CD4-positive, alpha-beta T cell (primary cell): ENCODE results near the gene IQCM. TPM values are rescaled to one million over a fixed set of nuclear protein-coding genes. Genes with fewer than 3 reads are reported as not detected.

Experiments
- ATAC-seq: fragments of 200-7000 bp; cut with Tn5 transposase; one replicate; pipeline ENCODE4 v1.10.0; 2022; ENCODE audit warnings: mild to moderate bottlenecking; ENCODE audit not compliant: poor library complexity
- CTCF ChIA-PET: fragments of 350-600 bp; sonication (Branson Sonifier 250); formaldehyde crosslinking; loops from one replicate; lab custom pipeline; 2021; ENCODE audit warnings: antibody characterized with exemption, inconsistent platforms; lab: Charles Lee
- POLR2A ChIA-PET: fragments of 350-600 bp; sonication (Branson Sonifier 250); formaldehyde crosslinking; loops from one replicate; lab custom pipeline; 2021; ENCODE audit warnings: antibody characterized with exemption, inconsistent platforms; lab: Charles Lee
- DNase-seq, 14 experiments: peaks; one replicate each; pipeline ENCODE4 v3.0.0-alpha.2; 2013 to 2020; ENCODE audit warnings: mixed read lengths in 2 of 14
- H3K27ac ChIP-seq, 2 donors: one replicate each; pipeline versions ENCODE4 v1.5.1 to v1.7.0; 2013; ENCODE audit warnings: low read length in 2 of 2, low read depth in 1 of 2, mild to moderate bottlenecking in 1 of 2
- H3K27me3 ChIP-seq, 2 experiments: 1 replicate in 1 of 2; 2 replicates in 1 of 2; pipeline versions ENCODE4 v1.6.1 to v1.7.0; 2013; ENCODE audit warnings: low read length in 2 of 2, control low read depth in 1 of 2, mild to moderate bottlenecking in 1 of 2, moderate library complexity in 1 of 2; ENCODE audit not compliant: insufficient read depth in 2 of 2, control insufficient read depth in 1 of 2
- H3K36me3 ChIP-seq: one replicate; pipeline ENCODE4 v1.6.1; 2013; ENCODE audit warnings: low read length, control low read depth; ENCODE audit not compliant: insufficient read depth
- H3K4me1 ChIP-seq: one replicate; pipeline ENCODE4 v1.6.1; 2013; ENCODE audit warnings: low read length, control low read depth; ENCODE audit not compliant: insufficient read depth
- H3K4me3 ChIP-seq: one replicate; pipeline ENCODE4 v1.5.1; 2013; ENCODE audit warnings: mild to moderate bottlenecking, low read length, moderate library complexity
- H3K9me3 ChIP-seq, 2 experiments: 1 replicate in 1 of 2; 2 replicates in 1 of 2; pipeline versions ENCODE4 v1.6.1 to v1.7.0; 2013; ENCODE audit warnings: low read length in 2 of 2, mild to moderate bottlenecking in 2 of 2, control low read depth in 1 of 2, moderate library complexity in 1 of 2; ENCODE audit not compliant: control insufficient read depth in 1 of 2, insufficient read depth in 1 of 2
- H3K27ac Mint-ChIP-seq: one replicate; pipeline ENCODE4 v1.8.0; 2020; ENCODE audit warnings: mixed read lengths
- H3K27me3 Mint-ChIP-seq: one replicate; pipeline ENCODE4 v1.8.0; 2021; ENCODE audit warnings: mixed read lengths
- H3K36me3 Mint-ChIP-seq: one replicate; pipeline ENCODE4 v1.8.0; 2021; ENCODE audit warnings: low read depth, mixed read lengths
- H3K4me1 Mint-ChIP-seq: one replicate; pipeline ENCODE4 v1.8.0; 2021; ENCODE audit warnings: low read depth, mixed read lengths
- H3K4me3 Mint-ChIP-seq: one replicate; pipeline ENCODE4 v1.8.0; 2020; ENCODE audit warnings: mild to moderate bottlenecking, mixed read lengths
- H3K9me3 Mint-ChIP-seq: one replicate; pipeline ENCODE4 v1.8.0; 2020; ENCODE audit warnings: mixed read lengths
- CTCF ChIP-seq: fragments of 200-600 bp; IDR thresholded peaks from one replicate; pipeline ENCODE4 v1.8.0; 2022; ENCODE audit warnings: antibody characterized with exemption, mild to moderate bottlenecking
- intact Hi-C, 2 experiments: fragments of 100-400 bp; cut with DNase I in 1 of 2; cut with micrococcal nuclease in 1 of 2; formaldehyde crosslinking; loops; one replicate each; pipeline versions ENCODE4 v1.15.1 to v1.9.0; 2023 to 2025; cut with DNase I, micrococcal nuclease
- total RNA-seq, 174 experiments: library from RNA in 2 of 174; stranded (reverse) in 2 of 174; gene quantifications; one replicate each; pipeline ENCODE4 v1.2.3 and lab custom pipeline; 2021 to 2026

The IQCM gene
- total RNA-seq, 2 experiments from 2014 or later = not detected

- H3K27ac Mint-ChIP-seq = no peak overlapping the region
- ATAC-seq (no peak), DNase-seq (no peak)
- Histone ChIP-seq H3K9me3 (no peaks in the 10 kb centered on the region), H3K4me1 (no peaks in the 10 kb centered on the region), H3K4me3 (no peak overlapping the region), H3K27ac (no peak overlapping the region), H3K27me3 (no peaks in the 10 kb centered on the region), H3K36me3 (no peaks in the 10 kb centered on the region)
- ChIA-PET CTCF (no interaction called here), POLR2A (no interaction called here)
- no peak overlapping the region for H3K4me3 Mint-ChIP-seq
- no peaks in the 10 kb centered on the region for H3K4me1 Mint-ChIP-seq
- no peak for TF ChIP-seq CTCF
- H3K36me3 Mint-ChIP-seq = no peaks in the 10 kb centered on the region
- H3K9me3 Mint-ChIP-seq = no peaks in the 10 kb centered on the region
- intact Hi-C loops = no loop called here
- no peaks in the 10 kb centered on the region for H3K27me3 Mint-ChIP-seq
Measured at GRCh38 chr4:149728444-149728843, 87.2 kb downstream of the IQCM start.

GRCh38 chr4:149727663-149728062, 88.0 kb downstream of the IQCM start:
- Mint-ChIP-seq H3K27me3 (no peaks in the 10 kb centered on the region), H3K36me3 (no peaks in the 10 kb centered on the region), H3K4me1 (no peaks in the 10 kb centered on the region), H3K4me3 (no peak overlapping the region), H3K9me3 (no peaks in the 10 kb centered on the region), H3K27ac (no peak overlapping the region)
- Histone ChIP-seq H3K9me3 (no peaks in the 10 kb centered on the region), H3K27ac (no peak overlapping the region), H3K4me1 (no peaks in the 10 kb centered on the region), H3K27me3 (no peaks in the 10 kb centered on the region), H3K4me3 (no peak overlapping the region), H3K36me3 (no peaks in the 10 kb centered on the region)
- ChIA-PET POLR2A (no interaction called here), CTCF (no interaction called here)
- no peak for DNase-seq
- no peak for TF ChIP-seq CTCF
- intact Hi-C loops = no loop called here
- ATAC-seq = no peak

GRCh38 chr4:149723065-149723464, 92.6 kb downstream of the IQCM start:
- Mint-ChIP-seq H3K27me3 (no peaks in the 10 kb centered on the region), H3K27ac (no peak overlapping the region), H3K36me3 (no peaks in the 10 kb centered on the region), H3K4me3 (no peak overlapping the region), H3K4me1 (no peaks in the 10 kb centered on the region), H3K9me3 (no peaks in the 10 kb centered on the region)
- Histone ChIP-seq H3K27me3 (no peaks in the 10 kb centered on the region), H3K4me3 (no peak overlapping the region), H3K4me1 (no peaks in the 10 kb centered on the region), H3K36me3 (no peaks in the 10 kb centered on the region), H3K27ac (no peak overlapping the region), H3K9me3 (no peaks in the 10 kb centered on the region)
- no peak for ATAC-seq
- CTCF ChIA-PET = no interaction called here
- no peak for DNase-seq
- intact Hi-C loops = no loop called here
- POLR2A ChIA-PET = no interaction called here
- no peak for TF ChIP-seq CTCF
